ENCODE data around the gene TUBD1.
"Not testable (repeated sequence)": the region's sequence is repeated elsewhere in the genome, so short reads cannot be mapped to it uniquely, and the experiment has no call there.

The TUBD1 gene

GRCh38 chr17:59873414-59873813, 19.3 kb downstream of the TUBD1 start:
- DNase-seq = not testable (repeated sequence)

- DNase-seq = no peak
Observed at GRCh38 chr17:59872351-59872750, 20.4 kb downstream of the TUBD1 start.

- no peak for DNase-seq
Observed at GRCh38 chr17:59870482-59870881, 22.3 kb downstream of the TUBD1 start.

- DNase-seq = no peak
Observed at GRCh38 chr17:59869941-59870218, 22.9 kb downstream of the TUBD1 start.

GRCh38 chr17:59863616-59864015, 29.1 kb downstream of the TUBD1 start:
- no peak for DNase-seq

GRCh38 chr17:59859444-59860025, 33.2 kb downstream of the TUBD1 start:
- DNase-seq = peak in 1 of 2 experiments; percentile 69

- DNase-seq = no peak
Observed at GRCh38 chr17:59858932-59859331, 33.8 kb downstream of the TUBD1 start.

GRCh38 chr17:59858167-59858816, 34.5 kb downstream of the TUBD1 start:
- DNase-seq = no peak

GRCh38 chr17:59856859-59857794, 35.6 kb downstream of the TUBD1 start:
- no peak for DNase-seq

- not testable (repeated sequence) for DNase-seq
Observed at GRCh38 chr17:59853919-59854729, 38.6 kb downstream of the TUBD1 start.

GRCh38 chr17:59853168-59853918, 39.4 kb downstream of the TUBD1 start:
- DNase-seq = peak in 1 of 2 experiments; percentile 48

- DNase-seq = not testable (repeated sequence)
Observed at GRCh38 chr17:59852847-59853167, 39.9 kb downstream of the TUBD1 start.

GRCh38 chr17:59851439-59852375, 41.0 kb downstream of the TUBD1 start:
- DNase-seq = no peak

GRCh38 chr17:59850311-59850710, 42.4 kb downstream of the TUBD1 start:
- DNase-seq = not testable (repeated sequence)

GRCh38 chr17:59848778-59849177, 44.0 kb downstream of the TUBD1 start:
- no peak for DNase-seq

GRCh38 chr17:59848385-59848668, 44.4 kb downstream of the TUBD1 start:
- no peak for DNase-seq

GRCh38 chr17:59846394-59847165, 46.2 kb downstream of the TUBD1 start:
- peak in 1 of 2 experiments; percentile 55 for DNase-seq

GRCh38 chr17:59845595-59846393, 46.9 kb downstream of the TUBD1 start:
- peak; percentile 97 to 100 for DNase-seq

GRCh38 chr17:59844884-59845594, 47.7 kb downstream of the TUBD1 start:
- DNase-seq = peak in 1 of 2 experiments; percentile 32
